ENCODE data around the gene TXNL4B. TPM values are rescaled to one million over a fixed set of nuclear protein-coding genes. Genes with fewer than 3 reads are reported as not detected.
"Not testable (repeated sequence)": the region's sequence is repeated elsewhere in the genome, so short reads cannot be mapped to it uniquely, and the experiment has no call there.

The TXNL4B gene
- total RNA-seq, 1 experiment from 2014 or later = 24.2 TPM

DNA sequence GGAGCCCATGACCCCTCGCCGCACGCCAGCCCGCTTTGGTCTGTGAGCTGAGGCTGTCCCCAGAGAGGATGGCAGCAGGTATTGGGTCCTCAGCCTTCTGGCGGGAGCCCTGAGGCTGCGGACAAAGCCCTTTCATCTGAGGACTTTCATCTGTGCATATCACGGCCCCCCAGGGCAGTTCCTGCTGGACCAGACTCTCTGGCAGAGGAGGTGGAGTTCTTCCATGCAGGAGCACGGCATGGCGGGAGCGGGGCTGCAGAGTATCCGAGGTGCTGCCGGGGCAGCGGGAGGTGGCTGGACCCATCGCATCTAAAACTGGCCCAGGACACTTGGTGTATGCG lies 19.0 kb upstream of the TXNL4B start:
- no peak for DNase-seq (ENCODE audit: low read depth)

DNA sequence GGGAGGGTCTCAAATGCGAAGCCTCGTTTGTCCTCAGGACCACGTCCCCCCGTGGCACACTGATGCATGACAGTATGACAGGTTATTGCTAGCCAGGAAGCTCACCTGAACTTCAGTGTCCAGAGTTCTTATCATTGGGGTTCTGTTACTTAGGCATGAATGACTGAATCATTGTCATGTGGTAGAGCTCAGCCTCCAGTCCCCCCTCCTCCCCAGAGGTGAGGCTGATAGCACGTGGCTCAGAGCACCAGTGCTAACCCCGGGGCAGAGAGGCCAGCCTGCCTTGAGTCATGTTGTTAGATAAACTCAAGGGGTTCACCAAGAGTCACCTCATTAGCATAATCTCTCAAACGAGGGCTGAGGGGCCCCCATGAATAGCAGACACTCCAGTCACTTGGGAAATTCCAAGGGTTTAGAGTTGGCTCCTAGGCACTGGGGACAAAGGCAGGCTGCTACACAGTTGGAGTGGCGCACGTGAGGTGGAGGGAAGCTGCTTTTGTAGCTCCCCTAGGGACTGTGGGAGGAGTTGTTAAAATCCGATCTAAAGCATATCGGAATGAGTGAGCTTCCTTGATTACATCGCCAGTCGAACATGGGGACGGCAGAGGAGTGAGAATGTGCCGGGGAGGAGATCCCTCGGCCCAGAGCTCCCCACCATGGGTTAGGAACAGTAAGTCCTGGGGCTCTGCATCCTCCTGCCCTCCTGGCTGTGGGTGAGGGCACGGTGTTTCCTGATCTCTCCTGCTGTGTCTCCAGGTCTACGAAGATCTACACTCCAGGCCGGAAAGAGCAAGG lies 18.4 kb upstream of the TXNL4B start:
- DNase-seq (ENCODE audit: low read depth) = peak; percentile 24

DNA sequence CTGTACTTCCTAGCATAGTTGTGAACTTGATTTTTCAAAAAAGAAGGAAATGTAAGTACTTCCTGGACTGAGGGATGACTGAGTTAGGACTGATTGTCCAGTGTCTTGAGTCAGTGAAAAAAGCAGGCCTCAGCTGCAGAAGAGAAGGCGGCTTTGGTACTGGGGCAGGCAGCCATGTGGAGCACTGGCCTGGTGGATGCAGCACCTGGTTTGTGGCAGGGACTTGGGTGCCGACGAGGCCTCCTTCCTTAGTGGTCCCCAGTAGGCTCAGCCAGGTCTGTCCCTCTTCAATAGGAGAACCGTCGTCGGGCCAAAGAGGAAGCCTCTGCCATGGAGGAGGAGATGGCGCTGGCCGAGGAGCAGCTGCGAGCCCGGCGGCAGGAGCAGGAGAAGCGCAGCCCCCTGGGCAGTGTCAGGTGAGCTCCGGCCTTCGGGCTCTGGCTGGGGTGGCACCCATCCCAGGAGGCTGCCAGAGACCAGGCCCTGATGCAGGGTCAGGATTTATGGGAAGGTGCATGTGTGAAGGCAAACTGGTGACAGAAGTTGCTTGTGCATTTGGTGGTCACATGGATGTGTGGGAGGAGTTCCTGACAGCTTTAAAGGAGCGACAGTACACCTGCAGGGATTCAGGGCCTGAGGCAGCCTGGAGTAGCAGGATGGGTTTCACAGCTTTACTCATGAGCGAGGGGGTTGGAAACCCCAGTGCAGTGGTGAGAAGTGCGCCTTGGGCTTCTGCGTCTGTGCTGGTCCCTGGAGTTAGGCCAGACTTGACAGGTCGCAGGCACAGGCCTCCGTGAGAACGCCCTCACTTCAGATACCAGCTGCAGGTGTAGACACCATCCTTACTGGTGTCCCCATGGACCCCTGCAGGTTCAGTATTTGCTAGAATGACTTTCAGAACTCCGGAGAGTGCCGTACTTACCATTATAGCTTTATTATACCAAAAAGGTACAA lies 17.5 kb upstream of the TXNL4B start:
- DNase-seq (ENCODE audit: low read depth) = no peak

DNA sequence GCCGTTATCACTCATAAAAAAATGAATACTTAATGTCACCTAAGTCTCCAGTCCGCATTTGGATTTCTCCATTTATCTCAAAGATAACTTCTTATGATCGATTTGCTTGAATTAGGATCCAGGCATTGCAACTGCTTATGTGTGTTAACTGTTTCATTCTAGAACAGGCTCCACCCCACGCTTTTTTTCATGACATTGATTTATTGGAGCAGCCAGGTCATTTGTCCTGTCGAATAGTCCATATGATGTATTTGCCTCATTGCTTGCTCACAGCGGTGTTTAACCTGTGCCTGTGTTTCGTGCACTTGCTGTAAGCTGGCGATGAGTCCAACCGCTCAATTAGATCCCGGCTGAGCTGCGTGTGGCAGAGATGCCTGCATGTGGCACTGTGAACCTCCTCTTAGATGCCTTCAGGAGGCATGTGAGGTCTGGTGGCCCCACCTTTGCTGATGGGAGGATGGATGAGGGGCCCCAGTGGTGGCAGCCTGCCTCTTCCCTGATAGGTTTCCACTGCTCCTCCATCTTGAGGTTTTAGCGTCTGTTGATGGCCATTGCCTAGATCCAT lies 16.6 kb upstream of the TXNL4B start:
- no peak for DNase-seq (ENCODE audit: low read depth)

DNA sequence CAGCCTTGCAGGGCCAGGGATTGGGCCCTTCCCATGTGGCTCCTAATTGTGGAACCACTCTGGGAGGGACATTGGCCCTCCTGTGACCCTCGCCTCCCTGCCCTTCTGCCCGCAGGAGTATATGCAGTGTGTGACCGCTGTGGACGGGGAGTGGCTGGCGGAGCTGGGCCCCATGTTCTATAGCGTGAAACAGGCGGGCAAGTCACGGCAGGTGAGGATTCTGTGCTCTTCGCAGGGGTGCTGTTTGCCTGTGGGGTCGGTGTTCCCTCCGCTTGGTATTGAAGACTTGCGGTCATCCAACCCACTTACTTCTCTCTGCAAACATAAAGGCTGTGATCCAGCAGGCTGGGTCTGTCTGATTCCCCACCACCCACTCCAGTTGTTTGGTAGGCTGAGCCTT lies 15.9 kb upstream of the TXNL4B start:
- DNase-seq (ENCODE audit: low read depth) = no peak

DNA sequence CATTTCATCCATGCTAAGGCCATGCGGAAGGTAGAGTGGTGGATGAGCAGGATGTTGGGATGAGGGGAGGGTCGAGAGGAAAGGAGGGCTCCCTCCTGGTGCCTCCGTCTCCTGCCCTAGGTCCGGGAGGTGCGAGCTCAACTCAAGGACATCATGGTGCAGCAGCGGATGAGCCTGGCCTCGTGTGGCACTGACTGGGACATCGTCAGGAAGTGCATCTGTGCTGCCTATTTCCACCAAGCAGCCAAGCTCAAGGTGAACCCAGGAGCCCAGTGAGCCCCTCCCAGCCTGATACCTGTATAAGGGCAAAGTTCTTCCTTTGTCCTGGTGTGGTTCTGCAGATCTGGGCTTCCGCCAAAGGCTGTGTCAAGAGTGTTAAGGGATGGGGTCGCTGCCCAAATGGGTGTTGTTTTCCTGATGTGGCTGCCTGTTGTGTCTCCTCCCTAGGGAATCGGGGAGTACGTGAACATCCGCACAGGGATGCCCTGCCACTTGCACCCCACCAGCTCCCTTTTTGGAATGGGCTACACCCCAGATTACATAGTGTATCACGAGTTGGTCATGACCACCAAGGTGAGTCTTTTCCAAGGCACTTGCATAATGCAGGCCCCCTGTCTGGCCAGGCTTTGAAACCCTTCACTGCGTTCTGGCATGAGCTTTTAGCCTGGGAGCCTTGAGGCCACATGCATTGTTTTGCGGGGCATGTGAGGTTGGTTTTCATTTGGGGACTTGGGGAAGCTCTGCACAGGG lies 15.1 kb upstream of the TXNL4B start:
- no peak for DNase-seq (ENCODE audit: low read depth)

- DNase-seq (ENCODE audit: low read depth) = no peak
Observed at GRCh38 chr16:72107371-72107770, 14.0 kb upstream of the TXNL4B start.

DNA sequence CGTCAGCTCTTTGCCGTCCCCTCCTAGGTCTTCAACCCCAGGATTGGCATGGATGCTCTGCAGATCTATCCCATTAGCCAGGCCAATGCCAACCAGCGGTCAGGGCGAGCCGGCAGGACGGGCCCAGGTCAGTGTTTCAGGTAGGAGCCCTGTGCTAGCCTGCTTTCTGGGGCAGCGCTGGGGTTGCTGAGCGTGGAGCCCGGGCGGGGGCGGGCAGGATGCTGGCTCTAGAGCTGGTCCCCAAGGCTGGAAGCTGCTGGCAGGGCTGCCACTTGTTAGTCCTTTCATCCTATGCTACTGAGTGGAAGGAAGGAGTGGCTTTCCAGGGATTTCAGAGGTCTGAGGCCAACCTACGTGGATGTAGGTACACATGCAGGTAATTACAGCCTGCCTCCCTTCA lies 12.6 kb upstream of the TXNL4B start:
- DNase-seq (ENCODE audit: low read depth) = no peak

DNA sequence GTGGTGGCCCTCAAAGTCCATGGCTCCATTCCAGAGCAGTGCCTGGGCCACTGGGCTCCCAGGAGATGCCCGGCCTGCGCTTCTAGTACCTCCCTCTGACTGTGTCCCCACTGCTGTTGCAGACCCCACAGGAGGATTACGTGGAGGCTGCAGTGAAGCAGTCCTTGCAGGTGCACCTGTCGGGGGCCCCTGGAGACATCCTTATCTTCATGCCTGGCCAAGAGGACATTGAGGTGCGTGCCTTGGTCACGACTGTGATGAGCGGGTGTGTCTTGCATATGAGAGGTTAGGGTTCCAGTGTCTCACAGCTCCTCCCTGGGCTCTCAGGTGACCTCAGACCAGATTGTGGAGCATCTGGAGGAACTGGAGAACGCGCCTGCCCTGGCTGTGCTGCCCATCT lies 11.5 kb upstream of the TXNL4B start:
- DNase-seq (ENCODE audit: low read depth) = no peak

GRCh38 chr16:72101195-72101594 lies 7.8 kb upstream of the TXNL4B start:
- no peak for DNase-seq (ENCODE audit: low read depth)

DNA sequence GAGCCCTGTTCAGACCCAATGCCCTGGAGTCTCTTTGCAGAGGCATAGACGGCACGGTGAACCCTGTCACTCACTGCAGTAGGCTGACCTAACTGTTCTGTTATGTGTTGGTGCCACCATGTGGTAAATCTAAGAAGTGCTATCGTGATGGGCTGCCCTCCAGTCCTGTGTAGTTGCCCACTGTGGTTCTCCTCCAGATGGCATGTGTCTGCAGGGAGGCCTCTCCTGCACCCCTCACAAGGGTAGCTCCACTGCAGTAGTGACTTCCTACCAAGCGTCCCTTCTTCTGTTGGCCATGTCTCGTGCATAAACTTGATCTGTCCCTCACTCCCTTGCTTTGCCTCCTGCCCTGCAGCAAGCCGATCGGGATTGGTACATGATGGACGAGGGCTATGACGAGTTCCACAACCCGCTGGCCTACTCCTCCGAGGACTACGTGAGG lies 6.0 kb upstream of the TXNL4B start:
- DNase-seq (ENCODE audit: low read depth) = peak; percentile 43

- no peak for DNase-seq (ENCODE audit: low read depth)
Observed at GRCh38 chr16:72098936-72099335, 5.5 kb upstream of the TXNL4B start.

- no peak for DNase-seq (ENCODE audit: low read depth)
Observed at GRCh38 chr16:72094266-72094610, 818 bp upstream of the TXNL4B start.

GRCh38 chr16:72092832-72093447 lies 480 bp downstream of the TXNL4B start:
- DNase-seq (ENCODE audit: low read depth) = peak; percentile 47

DNA sequence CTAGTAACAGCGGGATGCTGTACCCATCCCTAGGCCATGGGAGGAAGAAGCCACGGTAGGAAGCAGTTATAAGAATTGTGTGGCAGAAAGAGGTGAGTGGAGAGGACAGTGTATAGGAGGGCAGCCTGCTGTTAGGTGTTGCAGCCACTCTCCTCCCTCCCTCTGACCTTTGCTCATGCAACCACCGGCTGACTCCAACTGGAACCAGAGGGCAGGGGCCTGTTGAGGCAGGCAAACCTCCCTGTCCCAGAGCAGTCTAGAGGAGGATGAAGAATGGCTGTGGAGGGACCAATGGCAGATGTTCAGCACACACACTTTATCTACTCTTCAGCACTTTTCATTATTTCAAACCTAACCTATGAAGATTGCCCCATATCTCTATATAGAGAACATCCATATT lies 2.2 kb downstream of the TXNL4B start:
- no peak for DNase-seq (ENCODE audit: low read depth)

DNA sequence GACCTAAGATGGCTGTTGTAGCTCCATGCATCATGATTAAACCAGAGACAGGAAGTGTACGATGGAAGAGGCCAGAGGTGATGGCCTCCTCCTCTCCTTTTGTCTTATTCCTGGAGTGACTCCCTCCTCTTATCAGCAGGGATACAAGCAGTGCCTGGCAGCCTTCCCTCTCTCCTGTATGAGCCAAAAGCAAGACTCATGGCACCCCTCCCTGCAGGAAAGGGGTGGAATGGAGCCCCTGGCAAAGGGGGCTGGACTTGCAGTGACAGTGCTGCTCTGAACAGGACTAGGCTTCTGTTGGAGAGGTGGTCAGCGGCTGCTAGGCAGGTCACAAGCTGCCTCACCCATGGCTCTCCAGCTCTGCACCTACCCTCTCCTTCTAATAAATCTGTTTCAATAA lies 8.4 kb downstream of the TXNL4B start:
- no peak for DNase-seq (ENCODE audit: low read depth)

GRCh38 chr16:72084445-72084844 lies 9.0 kb downstream of the TXNL4B start:
- DNase-seq (ENCODE audit: low read depth) = no peak

- DNase-seq (ENCODE audit: low read depth) = no peak
Observed at GRCh38 chr16:72083778-72084404, 9.5 kb downstream of the TXNL4B start.

DNA sequence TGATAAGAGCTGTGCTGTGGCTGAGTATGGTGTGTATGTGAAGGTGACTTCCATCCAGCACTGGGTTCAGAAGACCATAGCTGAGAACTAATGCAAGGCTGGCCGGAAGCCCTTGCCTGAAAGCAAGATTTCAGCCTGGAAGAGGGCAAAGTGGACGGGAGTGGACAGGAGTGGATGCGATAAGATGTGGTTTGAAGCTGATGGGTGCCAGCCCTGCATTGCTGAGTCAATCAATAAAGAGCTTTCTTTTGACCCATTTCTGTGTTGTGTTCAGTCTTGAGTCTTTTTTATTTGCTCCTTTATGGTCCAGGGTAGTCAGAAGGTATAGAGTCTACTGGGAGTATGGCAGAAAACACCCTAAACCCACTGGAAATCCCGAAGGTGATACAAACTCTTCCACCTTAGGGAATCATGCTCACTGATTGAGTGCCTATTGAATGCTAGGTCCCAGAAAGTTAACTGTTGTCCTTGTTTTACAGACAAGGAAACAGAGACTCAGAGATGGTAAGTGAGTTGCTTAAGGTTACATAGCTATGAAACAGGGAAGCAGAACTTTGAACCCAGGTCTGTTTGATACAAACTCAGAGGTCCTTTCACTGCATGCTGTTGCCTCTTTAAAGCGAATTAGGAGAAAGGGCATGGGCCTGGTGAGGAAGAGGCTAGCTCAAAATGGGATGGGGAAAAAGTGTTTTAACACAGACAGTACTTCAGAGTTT lies 16.3 kb downstream of the TXNL4B start:
- not testable (repeated sequence) for DNase-seq (ENCODE audit: low read depth)

- not testable (repeated sequence) for DNase-seq (ENCODE audit: low read depth)
Observed at GRCh38 chr16:72075067-72075466, 18.4 kb downstream of the TXNL4B start.

All from Daoy (cell line).